Measurements from ENCODE around the gene TKTL1.

TKTL1 gene

DNA sequence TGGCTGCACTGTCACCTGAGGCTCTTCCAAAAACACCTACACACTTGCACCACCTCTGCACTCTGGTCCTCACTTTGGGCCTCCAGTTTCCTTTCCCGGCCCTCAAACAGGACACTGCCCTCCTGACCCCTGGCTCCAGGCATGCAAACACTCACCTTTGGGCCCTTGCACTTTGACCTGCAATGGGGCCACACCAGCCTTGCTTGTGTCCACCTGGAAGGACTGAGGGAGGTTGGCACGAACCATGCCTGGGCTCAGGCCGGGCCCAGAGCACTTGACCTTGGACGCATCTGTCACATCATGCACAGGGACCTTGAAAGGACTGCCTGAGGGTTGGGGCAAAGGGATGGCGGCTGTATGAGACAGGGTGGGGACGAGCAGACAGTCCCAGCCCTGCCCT is 63.2 kb downstream of the TKTL1 start:
- H4K20me1 ChIP-seq (ENCODE audit: control insufficient read depth, insufficient read depth, low read depth, low read length), result no peaks in the 10 kb centered on the region

DNA sequence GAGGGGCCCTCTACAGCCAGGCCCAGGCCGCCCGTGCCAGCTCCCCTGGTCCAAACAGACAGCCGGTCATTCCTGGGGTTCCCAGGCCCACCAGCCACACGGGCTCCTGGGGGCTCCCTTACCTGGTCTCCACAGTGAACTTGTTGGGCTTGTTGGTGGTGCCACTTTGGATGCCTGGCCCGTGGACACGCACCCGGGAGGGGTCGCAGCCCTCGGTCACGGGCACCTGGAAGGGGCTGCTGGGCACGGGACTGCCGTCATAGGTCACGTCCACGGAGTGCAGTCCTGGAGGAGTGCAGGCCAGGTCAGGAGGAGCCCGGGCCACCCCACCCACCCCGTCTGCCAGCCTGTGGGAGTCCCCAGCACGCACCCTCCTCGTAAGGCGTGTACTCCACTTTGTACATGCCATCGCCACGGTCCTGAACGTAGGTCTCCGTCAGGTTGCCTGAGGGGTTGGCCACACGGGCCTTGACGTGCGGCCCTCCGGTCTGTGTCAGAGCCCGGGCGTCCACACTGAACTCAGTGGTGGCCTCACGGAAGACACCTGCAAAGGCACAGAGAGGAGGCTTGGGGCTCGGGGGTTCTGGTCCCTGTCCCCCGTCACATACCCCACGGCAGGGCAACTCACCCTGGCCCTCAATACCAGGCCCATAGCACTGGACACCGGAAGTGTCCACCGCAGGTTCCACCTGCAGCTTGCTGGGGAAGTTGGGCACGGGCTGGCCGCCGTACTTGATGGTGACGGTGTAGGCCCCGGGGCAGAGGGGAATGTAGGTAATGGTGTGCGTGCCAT is 64.0 kb downstream of the TKTL1 start:
- Histone ChIP-seq H3K9me3 (ENCODE audit: control insufficient read depth, insufficient read depth, low read length) (no peaks in the 10 kb centered on the region), H3K27me3 (ENCODE audit: control insufficient read depth, low read length) (no peaks in the 10 kb centered on the region), H3K36me3 (ENCODE audit: control insufficient read depth, low read length) (peaks cover 16% of the 10 kb centered on the region), H3K27ac (ENCODE audit: low read depth, low read length) (no peak overlapping the region), H4K20me1 (ENCODE audit: control insufficient read depth, insufficient read depth, low read depth, low read length) (no peaks in the 10 kb centered on the region), H3K4me2 (ENCODE audit: low read length) (no peak overlapping the region), H3K9me2 (replicated peaks; ENCODE audit: control insufficient read depth, low read length) (no peaks in the 10 kb centered on the region), H3F3A (ENCODE audit: control insufficient read depth, insufficient read depth) (no peaks in the 10 kb centered on the region), H3K4me1 (ENCODE audit: control insufficient read depth, low read length) (no peaks in the 10 kb centered on the region), H3K4me3 (ENCODE audit: low read length) (no peak overlapping the region), H3K79me2 (ENCODE audit: control insufficient read depth, low read length) (no peaks in the 10 kb centered on the region)
- TF ChIP-seq, protein P1, sequence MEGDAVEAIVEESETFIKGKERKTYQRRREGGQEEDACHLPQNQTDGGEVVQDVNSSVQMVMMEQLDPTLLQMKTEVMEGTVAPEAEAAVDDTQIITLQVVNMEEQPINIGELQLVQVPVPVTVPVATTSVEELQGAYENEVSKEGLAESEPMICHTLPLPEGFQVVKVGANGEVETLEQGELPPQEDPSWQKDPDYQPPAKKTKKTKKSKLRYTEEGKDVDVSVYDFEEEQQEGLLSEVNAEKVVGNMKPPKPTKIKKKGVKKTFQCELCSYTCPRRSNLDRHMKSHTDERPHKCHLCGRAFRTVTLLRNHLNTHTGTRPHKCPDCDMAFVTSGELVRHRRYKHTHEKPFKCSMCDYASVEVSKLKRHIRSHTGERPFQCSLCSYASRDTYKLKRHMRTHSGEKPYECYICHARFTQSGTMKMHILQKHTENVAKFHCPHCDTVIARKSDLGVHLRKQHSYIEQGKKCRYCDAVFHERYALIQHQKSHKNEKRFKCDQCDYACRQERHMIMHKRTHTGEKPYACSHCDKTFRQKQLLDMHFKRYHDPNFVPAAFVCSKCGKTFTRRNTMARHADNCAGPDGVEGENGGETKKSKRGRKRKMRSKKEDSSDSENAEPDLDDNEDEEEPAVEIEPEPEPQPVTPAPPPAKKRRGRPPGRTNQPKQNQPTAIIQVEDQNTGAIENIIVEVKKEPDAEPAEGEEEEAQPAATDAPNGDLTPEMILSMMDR (IDR thresholded peaks at IDR 0.05; ENCODE audit: low read depth, low read length, poor library complexity, severe bottlenecking), result no peak

More for the DNA sequence above, 63.2 kb downstream of the TKTL1 start:
- no peaks in the 10 kb centered on the region for H3K79me2 ChIP-seq (ENCODE audit: control insufficient read depth, low read length)
- peaks cover 12% of the 10 kb centered on the region for H3K36me3 ChIP-seq (ENCODE audit: control insufficient read depth, low read length)
- no peaks in the 10 kb centered on the region for H3K4me1 ChIP-seq (ENCODE audit: control insufficient read depth, low read length)
- H3K4me2 ChIP-seq (ENCODE audit: low read length), result no peak overlapping the region
- H3K9me3 ChIP-seq (ENCODE audit: control insufficient read depth, insufficient read depth, low read length), result no peaks in the 10 kb centered on the region
- H3K27me3 ChIP-seq (ENCODE audit: control insufficient read depth, low read length), result no peaks in the 10 kb centered on the region
- H3K9me2 ChIP-seq (replicated peaks; ENCODE audit: control insufficient read depth, low read length), result no peaks in the 10 kb centered on the region
- TF ChIP-seq EZH2phosphoT487 (IDR thresholded peaks at IDR 0.05; ENCODE audit: borderline replicate concordance, low read length), result no peak
- TF ChIP-seq, protein P1 (IDR thresholded peaks at IDR 0.05; ENCODE audit: low read depth, low read length, poor library complexity, severe bottlenecking), result no peak
- H3K4me3 ChIP-seq (ENCODE audit: low read length), result no peak overlapping the region
- H3F3A ChIP-seq (ENCODE audit: control insufficient read depth, insufficient read depth), result no peaks in the 10 kb centered on the region
- H3K27ac ChIP-seq (ENCODE audit: low read depth, low read length), result no peak overlapping the region

DNA sequence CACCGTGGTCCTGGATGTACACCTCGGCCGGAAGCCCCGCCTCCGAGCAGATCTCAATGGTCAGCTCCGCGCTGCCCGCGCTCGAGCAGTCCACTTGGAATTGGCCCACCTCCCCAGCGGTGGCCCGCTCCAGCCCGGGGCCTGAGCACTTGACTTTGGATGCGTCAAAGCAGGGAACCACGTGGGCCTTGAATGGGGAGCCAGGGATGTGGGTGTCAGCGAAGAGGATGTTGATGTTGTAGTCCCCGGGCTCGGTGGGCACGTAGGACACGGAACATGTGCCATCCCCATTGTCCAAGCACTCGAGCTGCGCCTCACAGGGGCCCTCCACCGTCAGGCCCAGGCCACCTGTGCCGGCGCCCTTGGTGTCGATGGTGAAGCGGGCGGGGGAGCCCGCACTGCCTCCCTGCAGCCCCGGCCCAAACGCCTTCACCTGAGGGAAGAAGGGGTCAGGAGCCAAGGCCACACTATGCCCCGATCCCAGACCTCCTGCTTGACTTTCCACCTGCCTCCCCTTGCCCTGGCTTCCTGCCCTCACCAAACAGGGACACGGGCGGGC is 64.6 kb downstream of the TKTL1 start:
- H3K36me3 ChIP-seq (ENCODE audit: control insufficient read depth, low read length), result peaks cover 16% of the 10 kb centered on the region
- no peak overlapping the region for H3K27ac ChIP-seq (ENCODE audit: low read depth, low read length)
- no peaks in the 10 kb centered on the region for H3F3A ChIP-seq (ENCODE audit: control insufficient read depth, insufficient read depth)
- H4K20me1 ChIP-seq (ENCODE audit: control insufficient read depth, insufficient read depth, low read depth, low read length), result no peaks in the 10 kb centered on the region
- no peak overlapping the region for H3K4me3 ChIP-seq (ENCODE audit: low read length)
- no peaks in the 10 kb centered on the region for H3K79me2 ChIP-seq (ENCODE audit: control insufficient read depth, low read length)
- H3K4me2 ChIP-seq (ENCODE audit: low read length), result no peak overlapping the region
- no peaks in the 10 kb centered on the region for H3K9me3 ChIP-seq (ENCODE audit: control insufficient read depth, insufficient read depth, low read length)
- H3K27me3 ChIP-seq (ENCODE audit: control insufficient read depth, low read length), result no peaks in the 10 kb centered on the region
- H3K9me2 ChIP-seq (replicated peaks; ENCODE audit: control insufficient read depth, low read length), result no peaks in the 10 kb centered on the region
- H3K4me1 ChIP-seq (ENCODE audit: control insufficient read depth, low read length), result no peaks in the 10 kb centered on the region
- TF ChIP-seq EZH2phosphoT487 (IDR thresholded peaks at IDR 0.05; ENCODE audit: borderline replicate concordance, low read length), result no peak
- TF ChIP-seq, protein P1 (IDR thresholded peaks at IDR 0.05; ENCODE audit: low read depth, low read length, poor library complexity, severe bottlenecking), result no peak

All from DOHH2 (cell line).